Loucy (cell line): ENCODE measurements around the gene FBLN2.
A peak's percentile ranks its signal among the peaks of the same experiment; 100 is the strongest.

Experiments
- CTCF ChIP-seq: fragments of 200-600 bp; sonication (generic); conservative IDR thresholded peaks from 2 replicates; pipeline ENCODE4 v1.5.1; 2014; ENCODE audit warnings: mild to moderate bottlenecking, antibody characterized with exemption, low read length
- EZH2phosphoT487 ChIP-seq: fragments of 200-600 bp; IDR thresholded peaks from 2 replicates; pipeline ENCODE4 v1.6.1; 2018; ENCODE audit warnings: antibody characterized with exemption, mild to moderate bottlenecking, moderate library complexity, borderline replicate concordance

DNA sequence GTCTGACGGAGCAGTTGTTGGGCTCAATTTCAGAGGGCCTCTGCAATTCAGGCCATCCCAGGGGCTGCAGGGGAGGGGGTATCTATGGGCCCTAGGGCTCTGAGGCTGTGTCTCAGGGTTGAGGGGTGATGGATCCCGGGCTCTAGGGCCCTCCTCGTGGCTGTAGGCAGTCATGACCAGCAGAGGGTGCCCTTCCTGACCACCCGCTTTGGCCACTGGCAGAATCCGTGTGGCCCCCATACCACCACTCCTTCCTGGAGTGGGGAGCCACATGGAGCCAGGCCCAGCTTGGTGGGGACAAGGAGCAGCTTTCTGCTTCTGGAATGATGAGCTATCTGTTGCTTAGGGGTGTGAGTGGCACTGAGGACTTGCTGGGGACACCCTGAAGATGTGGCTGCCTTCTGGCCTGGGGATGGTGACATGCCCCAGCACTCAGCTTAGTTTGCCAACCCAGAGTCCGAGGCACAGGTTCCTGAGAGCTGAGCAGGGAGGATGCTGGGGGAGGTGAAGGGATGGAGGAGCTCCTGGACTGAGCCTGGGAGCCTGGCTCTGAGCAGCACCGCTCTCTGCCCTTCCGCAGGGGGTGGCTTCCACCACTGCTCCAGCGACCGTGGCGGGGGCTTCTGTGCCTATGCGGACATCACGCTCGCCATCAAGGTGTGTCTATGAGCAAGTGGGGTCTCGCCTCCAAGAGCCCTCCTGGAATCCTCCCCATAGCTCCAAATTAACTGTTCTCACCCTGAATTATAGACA lies 48.6 kb upstream of the FBLN2 start:
- TF ChIP-seq CTCF (peak; percentile 74), EZH2phosphoT487 (no peak)
